ENCODE data around the gene PCDH11X.
"Not testable (repeated sequence)": the region's sequence is repeated elsewhere in the genome, so short reads cannot be mapped to it uniquely, and the experiment has no call there.

- TF ChIP-seq POLR2A, CTCF (IDR thresholded peaks at IDR 0.05): not testable (repeated sequence)
Observed at GRCh38 chrX:91780008-91780407, 833 bp downstream of the PCDH11X start.
